Prostate gland (tissue), 2 donors: Measurements from ENCODE around the gene FBXO34.

Experiments
- CTCF ChIP-seq, 4 experiments: fragments of 200-600 bp in 2 of 4; fragments of 450-650 bp in 2 of 4; sonication (generic) in 2 of 4; IDR thresholded peaks; 1 replicate in 3 of 4; 2 replicates in 1 of 4; pipeline ENCODE4 v1.5.1; 2016 to 2019; ENCODE audit warnings: antibody characterized with exemption in 4 of 4, mild to moderate bottlenecking in 2 of 4, moderate library complexity in 2 of 4
- POLR2A ChIP-seq: fragments of 450-650 bp; IDR thresholded peaks from one replicate; pipeline ENCODE4 v1.6.1; 2016; ENCODE audit warnings: antibody characterized with exemption, mild to moderate bottlenecking

- TF ChIP-seq POLR2A (no peak), CTCF (IDR thresholded peaks at IDR 0.05) (no peak)
Observed at GRCh38 chr14:55382483-55382882, 111.3 kb downstream of the FBXO34 start.
